GM12874 (cell line): ENCODE data around the gene DKKL1.

Source experiments
- CTCF ChIP-seq: IDR thresholded peaks from 2 replicates; pipeline ENCODE4 v1.5.1; 2011; ENCODE audit warnings: low read depth, mild to moderate bottlenecking, control low read depth, low read length, moderate library complexity; ENCODE audit not compliant: insufficient read depth

DKKL1 gene

GRCh38 chr19:49336482-49337266 lies 27.0 kb upstream of the DKKL1 start:
- TF ChIP-seq CTCF = no peak

- TF ChIP-seq CTCF = no peak
Measured at GRCh38 chr19:49337267-49338022, 26.2 kb upstream of the DKKL1 start.

- no peak for TF ChIP-seq CTCF
Measured at GRCh38 chr19:49338023-49338677, 25.5 kb upstream of the DKKL1 start.

GRCh38 chr19:49338691-49339300 lies 24.9 kb upstream of the DKKL1 start:
- no peak for TF ChIP-seq CTCF

GRCh38 chr19:49339301-49340068 lies 24.2 kb upstream of the DKKL1 start:
- no peak for TF ChIP-seq CTCF

GRCh38 chr19:49340069-49340864 lies 23.4 kb upstream of the DKKL1 start:
- TF ChIP-seq CTCF = no peak
